Measurements from ENCODE around the gene NINJ2. TPM values are rescaled to one million over a fixed set of nuclear protein-coding genes. Genes with fewer than 3 reads are reported as not detected.
A peak's percentile ranks its signal among the peaks of the same experiment; 100 is the strongest.
"Not testable (repeated sequence)": the region's sequence is repeated elsewhere in the genome, so short reads cannot be mapped to it uniquely, and the experiment has no call there.

The NINJ2 gene
- total RNA-seq, 1 donor from 2014 or later: 2.3 TPM

GRCh38 chr12:630656-631632 is 32.3 kb downstream of the NINJ2 start:
- DNase-seq (ENCODE audit: low spot score): no peak
- H3K9me3 Mint-ChIP-seq (ENCODE audit: unreplicated experiment): no peaks in the 10 kb centered on the region
- H3K27ac Mint-ChIP-seq (ENCODE audit: unreplicated experiment): peak overlapping the region; percentile 82
- no peak for TF ChIP-seq CTCF (IDR thresholded peaks at IDR 0.05; ENCODE audit: unreplicated experiment)
- no peak overlapping the region for H3K4me3 Mint-ChIP-seq (ENCODE audit: unreplicated experiment)
- H3K4me1 Mint-ChIP-seq (ENCODE audit: unreplicated experiment): peaks cover 31% of the 10 kb centered on the region
- no peaks in the 10 kb centered on the region for H3K27me3 Mint-ChIP-seq (ENCODE audit: unreplicated experiment)
- peaks cover 3% of the 10 kb centered on the region for H3K36me3 Mint-ChIP-seq (ENCODE audit: low read depth, unreplicated experiment)

GRCh38 chr12:628742-629078 is 34.5 kb downstream of the NINJ2 start:
- H3K9me3 Mint-ChIP-seq (ENCODE audit: unreplicated experiment); H3K4me3 Mint-ChIP-seq (ENCODE audit: unreplicated experiment); H3K36me3 Mint-ChIP-seq (ENCODE audit: low read depth, unreplicated experiment); H3K27ac Mint-ChIP-seq (ENCODE audit: unreplicated experiment); H3K27me3 Mint-ChIP-seq (ENCODE audit: unreplicated experiment); DNase-seq (ENCODE audit: low spot score): not testable (repeated sequence)
- H3K4me1 Mint-ChIP-seq (ENCODE audit: unreplicated experiment): peaks cover 31% of the 10 kb centered on the region

- peaks cover 2% of the 10 kb centered on the region for H3K27me3 Mint-ChIP-seq (ENCODE audit: unreplicated experiment)
- H3K4me3 Mint-ChIP-seq (ENCODE audit: unreplicated experiment): no peak overlapping the region
- DNase-seq (ENCODE audit: low spot score): no peak
- TF ChIP-seq CTCF (IDR thresholded peaks at IDR 0.05; ENCODE audit: unreplicated experiment): no peak
- H3K27ac Mint-ChIP-seq (ENCODE audit: unreplicated experiment): no peak overlapping the region
- H3K9me3 Mint-ChIP-seq (ENCODE audit: unreplicated experiment): no peaks in the 10 kb centered on the region
- peaks cover 36% of the 10 kb centered on the region for H3K4me1 Mint-ChIP-seq (ENCODE audit: unreplicated experiment)
- H3K36me3 Mint-ChIP-seq (ENCODE audit: low read depth, unreplicated experiment): no peaks in the 10 kb centered on the region
Measured at GRCh38 chr12:627863-628741, 35.1 kb downstream of the NINJ2 start.

- H3K4me3 Mint-ChIP-seq (ENCODE audit: unreplicated experiment): no peak overlapping the region
- TF ChIP-seq CTCF (IDR thresholded peaks at IDR 0.05; ENCODE audit: unreplicated experiment): no peak
- peaks cover 2% of the 10 kb centered on the region for H3K27me3 Mint-ChIP-seq (ENCODE audit: unreplicated experiment)
- peaks cover 37% of the 10 kb centered on the region for H3K4me1 Mint-ChIP-seq (ENCODE audit: unreplicated experiment)
- H3K36me3 Mint-ChIP-seq (ENCODE audit: low read depth, unreplicated experiment): no peaks in the 10 kb centered on the region
- no peaks in the 10 kb centered on the region for H3K9me3 Mint-ChIP-seq (ENCODE audit: unreplicated experiment)
- no peak for DNase-seq (ENCODE audit: low spot score)
- H3K27ac Mint-ChIP-seq (ENCODE audit: unreplicated experiment): no peak overlapping the region
Measured at GRCh38 chr12:627285-627684, 36.0 kb downstream of the NINJ2 start.

GRCh38 chr12:625998-626397 is 37.2 kb downstream of the NINJ2 start:
- H3K4me3 Mint-ChIP-seq (ENCODE audit: unreplicated experiment): no peak overlapping the region
- no peak for TF ChIP-seq CTCF (IDR thresholded peaks at IDR 0.05; ENCODE audit: unreplicated experiment)
- H3K27me3 Mint-ChIP-seq (ENCODE audit: unreplicated experiment): peaks cover 2% of the 10 kb centered on the region
- no peak for DNase-seq (ENCODE audit: low spot score)
- H3K9me3 Mint-ChIP-seq (ENCODE audit: unreplicated experiment): no peaks in the 10 kb centered on the region
- H3K27ac Mint-ChIP-seq (ENCODE audit: unreplicated experiment): no peak overlapping the region
- peaks cover 30% of the 10 kb centered on the region for H3K4me1 Mint-ChIP-seq (ENCODE audit: unreplicated experiment)
- no peaks in the 10 kb centered on the region for H3K36me3 Mint-ChIP-seq (ENCODE audit: low read depth, unreplicated experiment)
